Spleen (tissue), 11 donors: ENCODE results near the gene INPP4A. TPM values are rescaled to one million over a fixed set of nuclear protein-coding genes. Genes with fewer than 3 reads are reported as not detected.

ENCODE experiments used
- DNase-seq: peaks from one replicate; pipeline ENCODE4 v3.0.0-alpha.2; 2020
- H3K27ac ChIP-seq, 8 donors: fragments of 200-600 bp; sonication (generic) in 7 of 8; 1 replicate in 4 of 8; 2 replicates in 4 of 8; pipeline versions ENCODE4 v1.5.0 to v1.8.0; 2016 to 2021; ENCODE audit warnings: inconsistent platforms in 4 of 8, mild to moderate bottlenecking in 4 of 8, moderate library complexity in 1 of 8
- H3K27me3 ChIP-seq, 7 donors: fragments of 200-600 bp; sonication (generic) in 6 of 7; replicated peaks in 1 of 7; 1 replicate in 4 of 7; 2 replicates in 3 of 7; pipeline versions ENCODE4 v1.5.0 to v1.8.0; 2016 to 2021; ENCODE audit warnings: inconsistent platforms in 3 of 7, mild to moderate bottlenecking in 1 of 7
- H3K36me3 ChIP-seq, 6 donors: fragments of 200-600 bp; sonication (generic) in 5 of 6; 1 replicate in 4 of 6; 2 replicates in 2 of 6; pipeline versions ENCODE4 v1.5.0 to v1.8.0; 2016 to 2021; ENCODE audit warnings: inconsistent platforms in 2 of 6
- H3K4me1 ChIP-seq, 6 donors: fragments of 200-600 bp; sonication (generic) in 5 of 6; 1 replicate in 3 of 6; 2 replicates in 3 of 6; pipeline versions ENCODE4 v1.5.0 to v1.8.0; 2016 to 2021; ENCODE audit warnings: inconsistent platforms in 3 of 6
- H3K4me3 ChIP-seq, 8 donors: fragments of 200-600 bp; sonication (generic) in 7 of 8; 1 replicate in 4 of 8; 2 replicates in 4 of 8; pipeline versions ENCODE4 v1.5.0 to v1.8.0; 2016 to 2021; ENCODE audit warnings: inconsistent platforms in 4 of 8, mild to moderate bottlenecking in 4 of 8, moderate library complexity in 2 of 8
- H3K9me3 ChIP-seq, 8 donors: fragments of 200-600 bp; sonication (generic) in 7 of 8; 1 replicate in 4 of 8; 2 replicates in 4 of 8; pipeline versions ENCODE4 v1.5.0 to v1.8.0; 2016 to 2021; ENCODE audit warnings: inconsistent platforms in 4 of 8
- CTCF ChIP-seq, 11 experiments: fragments of 200-600 bp in 7 of 11; fragments of 450-650 bp in 4 of 11; sonication (generic) in 4 of 11; IDR thresholded peaks in 8 of 11; conservative IDR thresholded peaks in 3 of 11; 1 replicate in 7 of 11; 2 replicates in 4 of 11; pipeline versions ENCODE4 v1.4.0 to v1.8.0; 2016 to 2021; ENCODE audit warnings: antibody characterized with exemption in 11 of 11, inconsistent platforms in 4 of 11, mild to moderate bottlenecking in 1 of 11
- POLR2A ChIP-seq, 3 donors: fragments of 450-650 bp; IDR thresholded peaks; one replicate each; pipeline ENCODE4 v1.5.1; 2017; ENCODE audit warnings: antibody characterized with exemption in 3 of 3, mild to moderate bottlenecking in 1 of 3
- POLR2AphosphoS5 ChIP-seq, 3 donors: sonication (generic); formaldehyde crosslinking; IDR thresholded peaks; one replicate each; pipeline ENCODE4 v1.5.1; 2017; ENCODE audit warnings: antibody characterized with exemption in 3 of 3
- WGBS, 5 donors: extraction: QIAGEN DNeasy Blood & Tissue Kit in 3 of 5; methylation state at CpG; one replicate each; pipeline versions ENCODE4 v1.1.5 to v1.1.7; 2013 to 2018; 5-methylcytosine and 5-hydroxymethylcytosine counted together
- intact Hi-C: fragments of 100-400 bp; cut with DNase I; formaldehyde crosslinking; loops from one replicate; pipeline ENCODE4 v1.15.0; 2023; ENCODE audit warnings: low total_unique reads
- polyA plus RNA-seq, 3 donors: library from polyadenylated mRNA; stranded (reverse); fragments of 200-250 nt; gene quantifications; one replicate each; pipeline ENCODE4 v1.2.1, GENCODE V29; 2013
- total RNA-seq, 7 donors: library from RNA; depleted of rRNA in 3 of 7; stranded (reverse); fragments of >200 nt in 3 of 7; fragmentation: NEBNext Ultra II Directional in 4 of 7; extraction: Animal tissue kit (Norgen Biotek cat#: 25700) in 4 of 7; gene quantifications; one replicate each; pipeline versions ENCODE4 v1.1.0 to v1.2.1, GENCODE V29; 2016 to 2021
- donor health status: healthy with polysubstance abuse.
- donor health status: DM: no; HTN: no; CAD: no; lungs with moderate emphysema.
- donor health status: DM: no; HTN: no; CAD: no.
- donor health status: Bipolar disorder and iron deficiency.
- donor health status: healthy.
- donor health status: DM: no; HTN: no; CAD: no.
- donor health status: DM: yes; HTN: yes; CAD: no.

Gene INPP4A
- total and polyA plus RNA-seq, 10 donors = 6.4 to 102 (median 69.2) TPM

GRCh38 chr2:98454073-98454472, 9.4 kb downstream of the INPP4A start:
- Histone ChIP-seq H3K4me1 (peaks cover 37 to 100% (median 83%) of the 10 kb centered on the region in 6 donors), H3K27ac (peak overlapping the region in 7 of 8 donors; percentile 78 to 87 (median 84))
- TF ChIP-seq POLR2AphosphoS5 (IDR thresholded peaks at IDR 0.05) = no peak
- TF ChIP-seq POLR2A (IDR thresholded peaks at IDR 0.05) = no peak
- TF ChIP-seq CTCF (IDR thresholded peaks at IDR 0.05 in 8 of 11, conservative IDR thresholded peaks at IDR 0.05 in 3 of 11) = no peak

GRCh38 chr2:98454500-98455235, 10.0 kb downstream of the INPP4A start:
- intact Hi-C loops = no loop called here
- H3K27ac ChIP-seq = peak overlapping the region in 7 of 8 donors; percentile 78 to 87 (median 84)
- H3K4me1 ChIP-seq = peaks cover 37 to 100% (median 86%) of the 10 kb centered on the region in 6 donors
- H3K9me3 ChIP-seq = no peaks in the 10 kb centered on the region
- peaks cover 0 to 5% (median 0%) of the 10 kb centered on the region in 6 donors for H3K36me3 ChIP-seq
- H3K27me3 ChIP-seq = no peaks in the 10 kb centered on the region
- 34 to 40% (median 37%) methylated on average over 6 of the region's 6 CpGs for WGBS, 5 donors
- TF ChIP-seq POLR2AphosphoS5 (IDR thresholded peaks at IDR 0.05) (peak in 1 of 3 donors; percentile 27), CTCF (IDR thresholded peaks at IDR 0.05 in 8 of 11, conservative IDR thresholded peaks at IDR 0.05 in 3 of 11) (no peak)
- H3K4me3 ChIP-seq = peak overlapping the region in 1 of 8 donors; percentile 50
- DNase-seq = no peak

More at GRCh38 chr2:98454073-98454472, 9.4 kb downstream of the INPP4A start:
- Histone ChIP-seq H3K4me3 (peak overlapping the region in 1 of 8 donors; percentile 50), H3K27me3 (no peaks in the 10 kb centered on the region), H3K36me3 (peaks cover 0 to 5% (median 0%) of the 10 kb centered on the region in 6 donors), H3K9me3 (no peaks in the 10 kb centered on the region)
- WGBS, 5 donors = 86 to 94% (median 91%) methylated on average over 2 of the region's 2 CpGs
- no peak for DNase-seq
- intact Hi-C loops = no loop called here

- 17 to 42% (median 25%) methylated on average over 4 of the region's 4 CpGs for WGBS, 5 donors
- peak overlapping the region; percentile 36 to 87 (median 82) for H3K27ac ChIP-seq
- peak overlapping the region in 1 of 8 donors; percentile 50 for H3K4me3 ChIP-seq
- no peak for TF ChIP-seq POLR2A (IDR thresholded peaks at IDR 0.05)
- peak in 1 of 3 donors; percentile 41 for TF ChIP-seq POLR2AphosphoS5 (IDR thresholded peaks at IDR 0.05)
- intact Hi-C loops = no loop called here
- H3K9me3 ChIP-seq = no peaks in the 10 kb centered on the region
- peaks cover 43 to 100% (median 91%) of the 10 kb centered on the region in 6 donors for H3K4me1 ChIP-seq
- peaks cover 0 to 5% (median 0%) of the 10 kb centered on the region in 6 donors for H3K36me3 ChIP-seq
- peak; percentile 74 for DNase-seq
- H3K27me3 ChIP-seq = no peaks in the 10 kb centered on the region
Observed at GRCh38 chr2:98455494-98455976, 10.9 kb downstream of the INPP4A start.

- TF ChIP-seq POLR2AphosphoS5 (IDR thresholded peaks at IDR 0.05) (no peak), CTCF (IDR thresholded peaks at IDR 0.05 in 8 of 11, conservative IDR thresholded peaks at IDR 0.05 in 3 of 11) (no peak), POLR2A (IDR thresholded peaks at IDR 0.05) (no peak)
- no peak for DNase-seq
- 83 to 92% (median 91%) methylated on average over 4 of the region's 4 CpGs for WGBS, 5 donors
- Histone ChIP-seq H3K9me3 (no peaks in the 10 kb centered on the region), H3K36me3 (peaks cover 0 to 5% (median 0%) of the 10 kb centered on the region in 6 donors), H3K27me3 (no peaks in the 10 kb centered on the region), H3K27ac (peak overlapping the region in 4 of 8 donors; percentile 7 to 89 (median 87)), H3K4me1 (peaks cover 50 to 100% (median 97%) of the 10 kb centered on the region in 6 donors), H3K4me3 (no peak overlapping the region)
- intact Hi-C loops = no loop called here
Observed at GRCh38 chr2:98457045-98457696, 12.5 kb downstream of the INPP4A start.
